Activated gamma-delta T cell (primary cell): ENCODE measurements around the gene GAS6.
"Not testable (repeated sequence)": the region's sequence is repeated elsewhere in the genome, so short reads cannot be mapped to it uniquely, and the experiment has no call there.

ENCODE experiments used
- DNase-seq: peaks from one replicate; lab custom pipeline; 2025; lab: John Stamatoyannopoulos, UW

GAS6 gene

GRCh38 chr13:113791226-113791625 lies 72.7 kb downstream of the GAS6 start:
- no peak for DNase-seq

GRCh38 chr13:113789931-113790330 lies 73.9 kb downstream of the GAS6 start:
- not testable (repeated sequence) for DNase-seq

- no peak for DNase-seq
Measured at GRCh38 chr13:113789167-113789566, 74.7 kb downstream of the GAS6 start.

- no peak for DNase-seq
Measured at GRCh38 chr13:113788413-113789135, 75.3 kb downstream of the GAS6 start.

- DNase-seq, result no peak
Measured at GRCh38 chr13:113787694-113788093, 76.2 kb downstream of the GAS6 start.

GRCh38 chr13:113786262-113786841 lies 77.5 kb downstream of the GAS6 start:
- DNase-seq, result no peak

GRCh38 chr13:113785051-113786010 lies 78.5 kb downstream of the GAS6 start:
- DNase-seq, result no peak

- no peak for DNase-seq
Measured at GRCh38 chr13:113784645-113785024, 79.2 kb downstream of the GAS6 start.

- DNase-seq, result no peak
Measured at GRCh38 chr13:113783966-113784644, 79.8 kb downstream of the GAS6 start.

GRCh38 chr13:113783200-113783881 lies 80.5 kb downstream of the GAS6 start:
- DNase-seq, result no peak

GRCh38 chr13:113782472-113782871 lies 81.4 kb downstream of the GAS6 start:
- DNase-seq, result no peak

GRCh38 chr13:113781571-113781970 lies 82.3 kb downstream of the GAS6 start:
- no peak for DNase-seq

GRCh38 chr13:113777311-113778260 lies 86.3 kb downstream of the GAS6 start:
- DNase-seq, result no peak

GRCh38 chr13:113776231-113777125 lies 87.4 kb downstream of the GAS6 start:
- DNase-seq, result no peak

- DNase-seq, result no peak
Measured at GRCh38 chr13:113775451-113776145, 88.3 kb downstream of the GAS6 start.

GRCh38 chr13:113774177-113775107 lies 89.4 kb downstream of the GAS6 start:
- no peak for DNase-seq

GRCh38 chr13:113771709-113772331 lies 92.1 kb downstream of the GAS6 start:
- DNase-seq, result no peak
